HEK293 (cell line): ENCODE measurements around the gene SAXO2.
"Not testable (repeated sequence)": the region's sequence is repeated elsewhere in the genome, so short reads cannot be mapped to it uniquely, and the experiment has no call there.

Experiments
- CTCF ChIA-PET: fragments of 350-600 bp; formaldehyde crosslinking; extraction: SDS; loops from one replicate; lab custom pipeline; 2021; ENCODE audit warnings: antibody characterized with exemption; lab: Yijun Ruan, JAX
- POLR2A ChIA-PET: fragments of 300-600 bp; formaldehyde crosslinking; extraction: SDS; loops from one replicate; lab custom pipeline; 2020; ENCODE audit warnings: antibody characterized with exemption, inconsistent platforms; lab: Yijun Ruan, JAX
- H3K27ac ChIP-seq: fragments of 200-500 bp; sonication (Bioruptor generic); 2 replicates; pipeline ENCODE4 v1.5.1; 2014; ENCODE audit warnings: low read depth, low read length, control low read depth, inconsistent platforms; ENCODE audit errors: extremely low read depth
- H3K36me3 ChIP-seq, 2 experiments: fragments of 200-500 bp in 1 of 2; sonication (Bioruptor generic) in 1 of 2; 1 replicate in 1 of 2; 2 replicates in 1 of 2; pipeline ENCODE4 v1.5.1; 2014 to 2017; ENCODE audit warnings: inconsistent platforms in 2 of 2, low read length in 2 of 2; ENCODE audit not compliant: control insufficient read depth in 2 of 2, insufficient read depth in 1 of 2
- H3K4me1 ChIP-seq: fragments of 200-500 bp; sonication (Bioruptor generic); 2 replicates; pipeline ENCODE4 v1.5.1; 2014; ENCODE audit warnings: mild to moderate bottlenecking, low read length, inconsistent platforms; ENCODE audit not compliant: control insufficient read depth, insufficient read depth
- H3K4me3 ChIP-seq: 2 replicates; pipeline ENCODE4 v1.5.1; 2011; ENCODE audit warnings: low read depth, mild to moderate bottlenecking, control low read depth, low read length, moderate library complexity
- H3K9me3 ChIP-seq: fragments of 200-500 bp; sonication (Bioruptor generic); 2 replicates; pipeline ENCODE4 v1.5.1; 2014; ENCODE audit warnings: low read depth, low read length, inconsistent platforms; ENCODE audit not compliant: control insufficient read depth, insufficient read depth
- SALL2 ChIP-seq: fragments of 450-650 bp; formaldehyde crosslinking; IDR thresholded peaks from 2 replicates; pipeline ENCODE4 v1.5.0; 2017; ENCODE audit warnings: missing biosample characterization, mild to moderate bottlenecking, missing genetic modification characterization, borderline replicate concordance

SAXO2 gene

GRCh38 chr15:82316247-82317090 is 53.9 kb downstream of the SAXO2 start:
- H3K36me3 ChIP-seq, H3K27ac ChIP-seq, POLR2A ChIA-PET, H3K9me3 ChIP-seq, CTCF ChIA-PET, H3K4me3 ChIP-seq, H3K4me1 ChIP-seq: not testable (repeated sequence)

GRCh38 chr15:82317091-82317489 is 54.5 kb downstream of the SAXO2 start:
- Histone ChIP-seq H3K4me1 (no peaks in the 10 kb centered on the region), H3K4me3 (no peak overlapping the region), H3K27ac (no peak overlapping the region), H3K9me3 (no peaks in the 10 kb centered on the region), H3K36me3 (no peaks in the 10 kb centered on the region)
- ChIA-PET POLR2A (no interaction called here), CTCF (no interaction called here)
- no peak for TF ChIP-seq SALL2 (tag by site-specific recombination)

GRCh38 chr15:82317516-82317915 is 54.9 kb downstream of the SAXO2 start:
- H3K36me3 ChIP-seq, POLR2A ChIA-PET, H3K4me1 ChIP-seq, H3K9me3 ChIP-seq, CTCF ChIA-PET, H3K27ac ChIP-seq, H3K4me3 ChIP-seq: not testable (repeated sequence)

- H3K27ac ChIP-seq, H3K4me1 ChIP-seq, CTCF ChIA-PET, H3K9me3 ChIP-seq, H3K4me3 ChIP-seq, POLR2A ChIA-PET, H3K36me3 ChIP-seq: not testable (repeated sequence)
These were observed 55.7 kb downstream of the SAXO2 start for GRCh38 chr15:82318281-82318680.

- H3K4me1 ChIP-seq, H3K27ac ChIP-seq, H3K9me3 ChIP-seq, POLR2A ChIA-PET, H3K36me3 ChIP-seq, H3K4me3 ChIP-seq, CTCF ChIA-PET: not testable (repeated sequence)
These were observed 57.1 kb downstream of the SAXO2 start for GRCh38 chr15:82319522-82320278.

GRCh38 chr15:82320861-82321260 is 58.2 kb downstream of the SAXO2 start:
- POLR2A ChIA-PET, H3K27ac ChIP-seq, H3K4me1 ChIP-seq, H3K4me3 ChIP-seq, CTCF ChIA-PET, H3K36me3 ChIP-seq, H3K9me3 ChIP-seq: not testable (repeated sequence)

- POLR2A ChIA-PET, H3K36me3 ChIP-seq, H3K9me3 ChIP-seq, H3K27ac ChIP-seq, H3K4me3 ChIP-seq, CTCF ChIA-PET, H3K4me1 ChIP-seq: not testable (repeated sequence)
These were observed 59.9 kb downstream of the SAXO2 start for GRCh38 chr15:82322488-82322887.

GRCh38 chr15:82324831-82325230 is 62.2 kb downstream of the SAXO2 start:
- H3K4me3 ChIP-seq, H3K36me3 ChIP-seq, H3K27ac ChIP-seq, H3K4me1 ChIP-seq, H3K9me3 ChIP-seq, CTCF ChIA-PET, POLR2A ChIA-PET: not testable (repeated sequence)

- H3K27ac ChIP-seq, H3K4me1 ChIP-seq, POLR2A ChIA-PET, H3K36me3 ChIP-seq, H3K9me3 ChIP-seq, H3K4me3 ChIP-seq, CTCF ChIA-PET: not testable (repeated sequence)
These were observed 63.0 kb downstream of the SAXO2 start for GRCh38 chr15:82325646-82326045.

- CTCF ChIA-PET, H3K27ac ChIP-seq, H3K4me3 ChIP-seq, H3K36me3 ChIP-seq, POLR2A ChIA-PET, H3K9me3 ChIP-seq, H3K4me1 ChIP-seq: not testable (repeated sequence)
These were observed 64.3 kb downstream of the SAXO2 start for GRCh38 chr15:82326896-82327295.

- H3K4me3 ChIP-seq, H3K4me1 ChIP-seq, CTCF ChIA-PET, POLR2A ChIA-PET, H3K27ac ChIP-seq, H3K9me3 ChIP-seq, H3K36me3 ChIP-seq: not testable (repeated sequence)
These were observed 64.8 kb downstream of the SAXO2 start for GRCh38 chr15:82327372-82327771.
